Measurements from ENCODE around the gene ZNF200. TPM values are rescaled to one million over a fixed set of nuclear protein-coding genes. Genes with fewer than 3 reads are reported as not detected.

Gene ZNF200
- total RNA-seq, 1 donor from 2014 or later = 15.8 TPM

GRCh38 chr16:3266873-3267537 lies 32.0 kb upstream of the ZNF200 start:
- Mint-ChIP-seq H3K4me3 (no peak overlapping the region), H3K4me1 (ENCODE audit: low read depth) (peaks cover 20% of the 10 kb centered on the region), H3K36me3 (ENCODE audit: low read depth) (peaks cover 23% of the 10 kb centered on the region), H3K27me3 (ENCODE audit: insufficient read depth) (no peaks in the 10 kb centered on the region), H3K9me3 (peaks cover 26% of the 10 kb centered on the region), H3K27ac (peak overlapping the region; percentile 4)
- intact Hi-C loops (cut with micrococcal nuclease) = loop anchor here (10.0 kb wide), 1 partner anchor 348 kb away; the partner anchor contains the start of gene SLX4
- DNase-seq (ENCODE audit: low spot score) = no peak

GRCh38 chr16:3264137-3265036 lies 29.4 kb upstream of the ZNF200 start:
- DNase-seq (ENCODE audit: low spot score) = peak; percentile 95
- Mint-ChIP-seq H3K27me3 (ENCODE audit: insufficient read depth) (no peaks in the 10 kb centered on the region), H3K4me1 (ENCODE audit: low read depth) (peaks cover 20% of the 10 kb centered on the region), H3K9me3 (peaks cover 22% of the 10 kb centered on the region), H3K36me3 (ENCODE audit: low read depth) (peaks cover 26% of the 10 kb centered on the region), H3K27ac (peak overlapping the region; percentile 92), H3K4me3 (peak overlapping the region; percentile 89)
- intact Hi-C loops (cut with micrococcal nuclease) = loop anchor here (1.0 to 10.0 kb wide), 10 partner anchors 19 to 350 kb away; partner anchors contain the start of genes SLX4, TIGD7, ZNF174 and ZNF200

GRCh38 chr16:3262517-3262916 lies 27.6 kb upstream of the ZNF200 start:
- intact Hi-C loops (cut with micrococcal nuclease) = loop anchor here (10.0 kb wide), 1 partner anchor 352 kb away; the partner anchor contains the start of gene SLX4
- Mint-ChIP-seq H3K27me3 (ENCODE audit: insufficient read depth) (peaks cover 3% of the 10 kb centered on the region), H3K9me3 (peaks cover 18% of the 10 kb centered on the region), H3K36me3 (ENCODE audit: low read depth) (peaks cover 15% of the 10 kb centered on the region), H3K4me3 (peak overlapping the region; percentile 89), H3K4me1 (ENCODE audit: low read depth) (peaks cover 20% of the 10 kb centered on the region), H3K27ac (peak overlapping the region; percentile 47)
- no peak for DNase-seq (ENCODE audit: low spot score)

GRCh38 chr16:3259836-3260235 lies 24.9 kb upstream of the ZNF200 start:
- Mint-ChIP-seq H3K9me3 (peaks cover 9% of the 10 kb centered on the region), H3K27ac (no peak overlapping the region), H3K36me3 (ENCODE audit: low read depth) (peaks cover 9% of the 10 kb centered on the region), H3K4me1 (ENCODE audit: low read depth) (peaks cover 18% of the 10 kb centered on the region), H3K27me3 (ENCODE audit: insufficient read depth) (peaks cover 4% of the 10 kb centered on the region), H3K4me3 (no peak overlapping the region)
- intact Hi-C loops (cut with micrococcal nuclease) = loop anchor here (10.0 kb wide), 1 partner anchor 355 kb away; the partner anchor contains the start of gene SLX4
- no peak for DNase-seq (ENCODE audit: low spot score)

GRCh38 chr16:3256866-3257465 lies 22.0 kb upstream of the ZNF200 start:
- DNase-seq (ENCODE audit: low spot score) = no peak

GRCh38 chr16:3256146-3256865 lies 21.3 kb upstream of the ZNF200 start, which contains the start of gene MEFV:
TSS of gene MEFV (minus strand) at chr16:3256633. CDS start at chr16:3256587, 46 bp downstream.
- intact Hi-C loops (cut with micrococcal nuclease) = no loop called here
- Mint-ChIP-seq H3K4me3 (no peak within 1 kb of the TSS), H3K4me1 (ENCODE audit: low read depth) (no peaks in the 10 kb centered on the region), H3K36me3 (ENCODE audit: low read depth) (no peaks in the 10 kb centered on the region), H3K9me3 (no peaks in the 10 kb centered on the region), H3K27ac (no peak within 1 kb of the TSS), H3K27me3 (ENCODE audit: insufficient read depth) (peaks cover 6% of the 10 kb centered on the region)
- no peak for DNase-seq (ENCODE audit: low spot score)

More at GRCh38 chr16:3256866-3257465, 22.0 kb upstream of the ZNF200 start:
- no peak overlapping the region for H3K4me3 Mint-ChIP-seq
- H3K9me3 Mint-ChIP-seq = peaks cover 4% of the 10 kb centered on the region
- no peak overlapping the region for H3K27ac Mint-ChIP-seq
- intact Hi-C loops (cut with micrococcal nuclease) = no loop called here
- H3K4me1 Mint-ChIP-seq (ENCODE audit: low read depth) = no peaks in the 10 kb centered on the region
- H3K27me3 Mint-ChIP-seq (ENCODE audit: insufficient read depth) = peaks cover 6% of the 10 kb centered on the region
- H3K36me3 Mint-ChIP-seq (ENCODE audit: low read depth) = peaks cover 2% of the 10 kb centered on the region

GRCh38 chr16:3254309-3254708 lies 19.4 kb upstream of the ZNF200 start:
- Mint-ChIP-seq H3K4me1 (ENCODE audit: low read depth) (no peaks in the 10 kb centered on the region), H3K9me3 (peaks cover 3% of the 10 kb centered on the region), H3K27ac (no peak overlapping the region), H3K4me3 (no peak overlapping the region), H3K27me3 (ENCODE audit: insufficient read depth) (peaks cover 6% of the 10 kb centered on the region), H3K36me3 (ENCODE audit: low read depth) (no peaks in the 10 kb centered on the region)
- DNase-seq (ENCODE audit: low spot score) = no peak
- intact Hi-C loops (cut with micrococcal nuclease) = no loop called here

- peaks cover 3% of the 10 kb centered on the region for H3K9me3 Mint-ChIP-seq
- H3K36me3 Mint-ChIP-seq (ENCODE audit: low read depth) = no peaks in the 10 kb centered on the region
- H3K4me3 Mint-ChIP-seq = no peak overlapping the region
- H3K27ac Mint-ChIP-seq = no peak overlapping the region
- no peak for DNase-seq (ENCODE audit: low spot score)
- intact Hi-C loops (cut with micrococcal nuclease) = no loop called here
- no peaks in the 10 kb centered on the region for H3K4me1 Mint-ChIP-seq (ENCODE audit: low read depth)
- H3K27me3 Mint-ChIP-seq (ENCODE audit: insufficient read depth) = peaks cover 3% of the 10 kb centered on the region
Observed at GRCh38 chr16:3252967-3253366, 18.0 kb upstream of the ZNF200 start.

GRCh38 chr16:3249451-3249850 lies 14.5 kb upstream of the ZNF200 start:
- no peak for DNase-seq (ENCODE audit: low spot score)
- intact Hi-C loops (cut with micrococcal nuclease) = no loop called here
- no peaks in the 10 kb centered on the region for H3K4me1 Mint-ChIP-seq (ENCODE audit: low read depth)
- no peaks in the 10 kb centered on the region for H3K27me3 Mint-ChIP-seq (ENCODE audit: insufficient read depth)
- peaks cover 3% of the 10 kb centered on the region for H3K9me3 Mint-ChIP-seq
- H3K27ac Mint-ChIP-seq = no peak overlapping the region
- no peak overlapping the region for H3K4me3 Mint-ChIP-seq
- no peaks in the 10 kb centered on the region for H3K36me3 Mint-ChIP-seq (ENCODE audit: low read depth)

- H3K4me3 Mint-ChIP-seq = no peak overlapping the region
- no peak for DNase-seq (ENCODE audit: low spot score)
- H3K9me3 Mint-ChIP-seq = peaks cover 3% of the 10 kb centered on the region
- H3K36me3 Mint-ChIP-seq (ENCODE audit: low read depth) = no peaks in the 10 kb centered on the region
- no peak overlapping the region for H3K27ac Mint-ChIP-seq
- intact Hi-C loops (cut with micrococcal nuclease) = no loop called here
- peaks cover under 1% of the 10 kb centered on the region for H3K27me3 Mint-ChIP-seq (ENCODE audit: insufficient read depth)
- no peaks in the 10 kb centered on the region for H3K4me1 Mint-ChIP-seq (ENCODE audit: low read depth)
Observed at GRCh38 chr16:3249020-3249419, 14.1 kb upstream of the ZNF200 start.

- Mint-ChIP-seq H3K27ac (no peak overlapping the region), H3K9me3 (peaks cover 3% of the 10 kb centered on the region), H3K36me3 (ENCODE audit: low read depth) (no peaks in the 10 kb centered on the region), H3K4me1 (ENCODE audit: low read depth) (no peaks in the 10 kb centered on the region), H3K27me3 (ENCODE audit: insufficient read depth) (peaks cover 2% of the 10 kb centered on the region), H3K4me3 (no peak overlapping the region)
- no peak for DNase-seq (ENCODE audit: low spot score)
- intact Hi-C loops (cut with micrococcal nuclease) = no loop called here
Observed at GRCh38 chr16:3248596-3248995, 13.6 kb upstream of the ZNF200 start.

GRCh38 chr16:3246876-3247275 lies 11.9 kb upstream of the ZNF200 start:
- no peak for DNase-seq (ENCODE audit: low spot score)
- no peaks in the 10 kb centered on the region for H3K4me1 Mint-ChIP-seq (ENCODE audit: low read depth)
- no peak overlapping the region for H3K4me3 Mint-ChIP-seq
- no peak overlapping the region for H3K27ac Mint-ChIP-seq
- H3K36me3 Mint-ChIP-seq (ENCODE audit: low read depth) = no peaks in the 10 kb centered on the region
- H3K9me3 Mint-ChIP-seq = peaks cover 8% of the 10 kb centered on the region
- peaks cover 2% of the 10 kb centered on the region for H3K27me3 Mint-ChIP-seq (ENCODE audit: insufficient read depth)
- intact Hi-C loops (cut with micrococcal nuclease) = no loop called here
